PC-3 (cell line): ENCODE measurements around the gene CCR1. TPM values are rescaled to one million over a fixed set of nuclear protein-coding genes. Genes with fewer than 3 reads are reported as not detected.
A peak's percentile ranks its signal among the peaks of the same experiment; 100 is the strongest.

ENCODE experiments used
- ATAC-seq: fragments of 200-7000 bp; cut with Tn5 transposase; 2 replicates; pipeline ENCODE4 v1.9.1; 2020; ENCODE audit warnings: mild to moderate bottlenecking, moderate library complexity
- BruUV-seq: library from RNA; stranded (reverse); fragments of 400-500 nt; replicated peaks from 2 replicates; lab custom pipeline; 2021; lab: Mats Ljungman, UMichigan
- CTCF ChIA-PET: fragments of 300-600 bp; sonication (Branson Sonifier 250); formaldehyde crosslinking; loops from one replicate; lab custom pipeline; 2022; ENCODE audit warnings: antibody characterized with exemption; lab: Charles Lee
- POLR2A ChIA-PET: fragments of 300-600 bp; sonication (Branson Sonifier 250); formaldehyde crosslinking; loops from one replicate; lab custom pipeline; 2022; ENCODE audit warnings: antibody characterized with exemption; ENCODE audit not compliant: unreplicated experiment; lab: Charles Lee
- DNase-seq: peaks from one replicate; pipeline ENCODE4 v3.0.0-alpha.2; 2015
- H2AFZ ChIP-seq: fragments of 300-600 bp; sonication (generic); 2 replicates; pipeline ENCODE4 v1.6.0; 2016; ENCODE audit warnings: antibody characterized with exemption, low read length
- H3F3A ChIP-seq: fragments of 300-600 bp; sonication (generic); one replicate; pipeline ENCODE4 v1.6.0; 2017; ENCODE audit warnings: antibody characterized with exemption, low read length, control low read depth, mild to moderate bottlenecking; ENCODE audit not compliant: unreplicated experiment
- H3K27ac ChIP-seq: fragments of 300-600 bp; sonication (generic); 2 replicates; pipeline ENCODE4 v1.5.1; 2016; ENCODE audit warnings: mild to moderate bottlenecking, low read length
- H3K27me3 ChIP-seq: fragments of 300-600 bp; sonication (generic); 2 replicates; pipeline ENCODE4 v1.6.1; 2016; ENCODE audit warnings: low read length, mixed read lengths
- H3K36me3 ChIP-seq: fragments of 300-600 bp; sonication (generic); 2 replicates; pipeline ENCODE4 v1.6.1; 2016; ENCODE audit warnings: low read depth, mixed run types, low read length, mixed read lengths
- H3K4me1 ChIP-seq: fragments of 300-600 bp; sonication (generic); 2 replicates; pipeline ENCODE4 v1.5.1; 2016; ENCODE audit warnings: low read length; ENCODE audit not compliant: insufficient read depth
- H3K4me2 ChIP-seq: fragments of 300-600 bp; sonication (generic); 2 replicates; pipeline ENCODE4 v1.6.0; 2016; ENCODE audit warnings: low read length
- H3K4me3 ChIP-seq: fragments of 300-600 bp; sonication (generic); 2 replicates; pipeline ENCODE4 v1.5.1; 2016; ENCODE audit warnings: mild to moderate bottlenecking, low read length, mixed read lengths
- H3K79me2 ChIP-seq: fragments of 300-600 bp; sonication (generic); 2 replicates; pipeline ENCODE4 v1.6.1; 2017; ENCODE audit warnings: low read length, mixed read lengths
- H3K9ac ChIP-seq: fragments of 300-600 bp; sonication (generic); 2 replicates; pipeline ENCODE4 v1.6.0; 2016; ENCODE audit warnings: mild to moderate bottlenecking, low read length
- H3K9me2 ChIP-seq: fragments of 300-600 bp; sonication (generic); replicated peaks from 2 replicates; pipeline ENCODE4 v1.6.1; 2016; ENCODE audit warnings: mixed run types, low read length, mixed read lengths
- H3K9me3 ChIP-seq: fragments of 300-600 bp; sonication (generic); 2 replicates; pipeline ENCODE4 v1.6.1; 2016; ENCODE audit warnings: low read length, mixed read lengths
- H4K20me1 ChIP-seq: fragments of 300-600 bp; sonication (generic); 2 replicates; pipeline ENCODE4 v1.6.1; 2016; ENCODE audit warnings: low read length, mixed read lengths
- EZH2 ChIP-seq: fragments of 300-600 bp; sonication (generic); IDR thresholded peaks from one replicate; pipeline ENCODE4 v1.6.1; 2017; ENCODE audit warnings: antibody characterized with exemption, mild to moderate bottlenecking, low read length; ENCODE audit not compliant: unreplicated experiment
- EZH2phosphoT487 ChIP-seq: fragments of 300-600 bp; sonication (generic); IDR thresholded peaks from 2 replicates; pipeline ENCODE4 v1.6.1; 2018; ENCODE audit warnings: mild to moderate bottlenecking, antibody characterized with exemption, low read length, borderline replicate concordance
- intact Hi-C: fragments of 100-400 bp; cut with micrococcal nuclease; formaldehyde crosslinking; loops from 2 replicates; pipeline ENCODE4 v1.9.0; 2023
- total RNA-seq: library from RNA; depleted of rRNA; stranded (reverse); fragments of >200 nt; gene quantifications from 2 replicates; pipeline ENCODE4 v1.2.3, GENCODE V29; 2014
- TF ChIP-seq, protein P1 (sequence below): fragments of 300-600 bp; sonication (generic); conservative IDR thresholded peaks from 2 replicates; pipeline ENCODE4 v1.5.1; 2017; ENCODE audit warnings: antibody characterized with exemption, low read depth, mild to moderate bottlenecking, low read length

The CCR1 gene
- total RNA-seq, 1 experiment from 2014 or later, result 0.15 TPM

DNA sequence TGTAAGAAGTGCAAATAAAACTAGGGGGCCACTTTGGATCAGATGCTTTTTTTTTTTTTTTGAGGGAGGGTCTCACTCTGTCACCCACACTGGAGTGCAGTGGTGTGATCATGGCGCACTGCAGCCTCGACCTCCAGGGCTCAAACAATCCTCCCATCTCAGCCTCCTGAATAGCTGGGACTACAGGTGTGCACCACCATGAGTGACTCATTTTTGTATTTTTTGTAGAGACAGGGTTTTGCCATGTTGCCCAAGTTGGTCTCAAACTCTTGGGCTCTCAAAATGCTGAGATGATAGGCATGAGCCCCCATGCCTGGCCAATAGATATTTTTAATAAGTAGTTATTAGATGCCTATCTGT lies 20.8 kb downstream of the CCR1 start:
- H3K9me3 ChIP-seq, result no peaks in the 10 kb centered on the region
- no peak overlapping the region for H3K4me2 ChIP-seq
- ATAC-seq (no peak), DNase-seq (no peak)
- H3K27me3 ChIP-seq, result no peaks in the 10 kb centered on the region
- ChIA-PET POLR2A (no interaction called here), CTCF (interaction anchor here (0.7 kb wide), 2 partner anchors 184 to 474 kb away, joined by 4 to 9 read pairs; no protein-coding TSS in a partner anchor)
- TF ChIP-seq, protein P1, sequence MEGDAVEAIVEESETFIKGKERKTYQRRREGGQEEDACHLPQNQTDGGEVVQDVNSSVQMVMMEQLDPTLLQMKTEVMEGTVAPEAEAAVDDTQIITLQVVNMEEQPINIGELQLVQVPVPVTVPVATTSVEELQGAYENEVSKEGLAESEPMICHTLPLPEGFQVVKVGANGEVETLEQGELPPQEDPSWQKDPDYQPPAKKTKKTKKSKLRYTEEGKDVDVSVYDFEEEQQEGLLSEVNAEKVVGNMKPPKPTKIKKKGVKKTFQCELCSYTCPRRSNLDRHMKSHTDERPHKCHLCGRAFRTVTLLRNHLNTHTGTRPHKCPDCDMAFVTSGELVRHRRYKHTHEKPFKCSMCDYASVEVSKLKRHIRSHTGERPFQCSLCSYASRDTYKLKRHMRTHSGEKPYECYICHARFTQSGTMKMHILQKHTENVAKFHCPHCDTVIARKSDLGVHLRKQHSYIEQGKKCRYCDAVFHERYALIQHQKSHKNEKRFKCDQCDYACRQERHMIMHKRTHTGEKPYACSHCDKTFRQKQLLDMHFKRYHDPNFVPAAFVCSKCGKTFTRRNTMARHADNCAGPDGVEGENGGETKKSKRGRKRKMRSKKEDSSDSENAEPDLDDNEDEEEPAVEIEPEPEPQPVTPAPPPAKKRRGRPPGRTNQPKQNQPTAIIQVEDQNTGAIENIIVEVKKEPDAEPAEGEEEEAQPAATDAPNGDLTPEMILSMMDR, result no peak
- no peak for TF ChIP-seq EZH2phosphoT487
- BruUV-seq, result no TSS peak
- no peak overlapping the region for H3K4me3 ChIP-seq
- H4K20me1 ChIP-seq, result no peaks in the 10 kb centered on the region
- H3F3A ChIP-seq, result no peaks in the 10 kb centered on the region
- no peaks in the 10 kb centered on the region for H3K36me3 ChIP-seq
- no peaks in the 10 kb centered on the region for H3K79me2 ChIP-seq
- intact Hi-C loops, result no loop called here
- no peak overlapping the region for H2AFZ ChIP-seq
- no peak overlapping the region for H3K27ac ChIP-seq
- peaks cover 11% of the 10 kb centered on the region; the same call in 1 of the 2 replicates for H3K4me1 ChIP-seq
- H3K9me2 ChIP-seq, result no peaks in the 10 kb centered on the region
- H3K9ac ChIP-seq, result no peak overlapping the region

DNA sequence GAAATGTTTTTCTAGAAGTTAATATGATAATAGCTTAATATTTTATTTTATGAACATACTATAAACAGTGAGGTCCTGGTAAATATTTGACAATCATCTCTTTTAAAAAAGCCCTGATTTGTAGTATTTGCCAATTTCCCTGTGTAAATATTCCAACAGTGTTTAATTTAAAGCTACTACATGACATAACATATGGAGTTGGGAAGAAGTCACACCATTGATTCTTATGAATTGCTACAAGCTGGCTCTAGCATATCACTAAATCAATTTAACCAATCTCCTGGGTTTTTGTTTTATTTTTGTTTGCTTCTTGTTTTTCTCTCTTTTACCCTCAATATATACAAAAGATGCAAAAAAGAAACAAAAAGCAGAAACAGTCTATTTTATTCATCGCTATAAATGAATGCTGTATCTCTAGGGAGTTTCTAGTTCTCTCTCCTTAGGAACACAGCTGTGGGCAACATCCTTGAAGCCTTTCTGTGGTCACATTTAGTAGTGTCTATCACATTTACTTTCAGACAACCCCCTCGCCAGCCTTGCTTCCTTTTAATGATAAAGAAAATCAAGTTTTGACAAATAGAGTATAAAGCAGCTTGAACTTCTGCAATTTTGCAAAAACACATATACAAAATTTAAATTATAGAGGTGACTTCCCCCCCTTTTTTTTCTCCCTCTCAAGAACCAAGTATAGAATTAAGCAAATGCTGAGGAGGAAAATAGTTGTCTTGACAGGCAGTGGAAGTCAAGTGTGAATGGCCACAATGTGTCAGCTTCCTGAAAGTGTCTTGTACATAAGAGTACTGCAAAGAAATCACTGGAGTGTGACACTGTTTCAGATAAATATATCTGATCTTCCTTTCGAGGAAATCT lies 21.4 kb downstream of the CCR1 start:
- no TSS peak for BruUV-seq
- Histone ChIP-seq H3K79me2 (no peaks in the 10 kb centered on the region), H4K20me1 (no peaks in the 10 kb centered on the region), H2AFZ (no peak overlapping the region), H3K9ac (no peak overlapping the region), H3K27me3 (no peaks in the 10 kb centered on the region), H3K9me2 (no peaks in the 10 kb centered on the region), H3K27ac (no peak overlapping the region), H3K9me3 (no peaks in the 10 kb centered on the region), H3K4me1 (peaks cover 11% of the 10 kb centered on the region; the same call in 1 of the 2 replicates), H3K4me3 (no peak overlapping the region), H3K36me3 (no peaks in the 10 kb centered on the region), H3F3A (no peaks in the 10 kb centered on the region), H3K4me2 (no peak overlapping the region)
- ChIA-PET POLR2A (interaction anchor here (0.6 kb wide), 1 partner anchor 318 kb away, joined by 4 read pairs; no protein-coding TSS in a partner anchor), CTCF (interaction anchor here (0.7 kb wide), 3 partner anchors 64 to 475 kb away, joined by 4 to 9 read pairs (median 4); no protein-coding TSS in a partner anchor)
- TF ChIP-seq EZH2phosphoT487 (no peak), EZH2 (no peak)
- TF ChIP-seq, protein P1, result no peak
- intact Hi-C loops, result no loop called here
- ATAC-seq (peak; percentile 35; the same call in 1 of the 2 replicates), DNase-seq (no peak)

DNA sequence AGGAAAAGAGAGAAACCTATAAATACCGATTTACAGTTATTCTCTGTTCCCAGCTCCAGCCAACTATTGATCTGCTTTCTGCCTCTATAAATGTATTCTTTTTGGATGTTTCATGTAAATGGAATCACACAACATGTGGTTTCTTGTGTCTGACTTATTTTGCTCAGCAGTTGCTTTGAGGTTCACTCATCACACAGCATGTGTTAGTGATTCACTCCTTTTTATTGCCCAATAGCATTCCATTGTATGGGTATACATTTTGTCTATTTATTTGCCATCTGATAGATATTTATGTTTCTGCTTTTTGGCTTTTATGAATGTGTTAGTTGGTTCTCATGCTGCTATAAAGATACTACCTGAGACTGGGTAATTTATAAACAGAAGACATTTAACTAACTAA lies 23.6 kb downstream of the CCR1 start:
- peak; percentile 81 for ATAC-seq
- Histone ChIP-seq H3K4me2 (no peak overlapping the region), H3K9me3 (no peaks in the 10 kb centered on the region), H2AFZ (no peak overlapping the region), H3K36me3 (no peaks in the 10 kb centered on the region), H3K4me1 (peaks cover 11% of the 10 kb centered on the region; the same call in 1 of the 2 replicates), H3F3A (no peaks in the 10 kb centered on the region), H3K4me3 (no peak overlapping the region), H3K9ac (no peak overlapping the region), H3K27ac (no peak overlapping the region), H3K9me2 (no peaks in the 10 kb centered on the region), H3K79me2 (no peaks in the 10 kb centered on the region), H3K27me3 (no peaks in the 10 kb centered on the region), H4K20me1 (no peaks in the 10 kb centered on the region)
- intact Hi-C loops, result no loop called here
- no peak for TF ChIP-seq EZH2
- TF ChIP-seq, protein P1, result no peak
- ChIA-PET CTCF (no interaction called here), POLR2A (no interaction called here)
- BruUV-seq, result no TSS peak
- peak; percentile 76 for DNase-seq
